IMR-90 (cell line): ENCODE measurements around the gene EML1. TPM values are rescaled to one million over a fixed set of nuclear protein-coding genes. Genes with fewer than 3 reads are reported as not detected.

Experiments used
- ATAC-seq: fragments of 200-7000 bp; cut with Tn5 transposase; 2 replicates; pipeline ENCODE4 v1.9.1; 2020; ENCODE audit warnings: low read depth, mild to moderate bottlenecking, moderate library complexity
- BruUV-seq: library from RNA; stranded (reverse); fragments of 400-500 nt; replicated peaks from 2 replicates; lab custom pipeline; 2021; lab: Mats Ljungman, UMichigan
- CTCF ChIA-PET: fragments of 300-600 bp; formaldehyde crosslinking; extraction: SDS; loops from one replicate; lab custom pipeline; 2021; ENCODE audit warnings: antibody characterized with exemption; lab: Yijun Ruan, JAX
- POLR2A ChIA-PET: fragments of 300-600 bp; sonication (Branson Sonifier 250); formaldehyde crosslinking; loops from one replicate; lab custom pipeline; 2022; ENCODE audit warnings: antibody characterized with exemption; ENCODE audit not compliant: unreplicated experiment; lab: Charles Lee
- DNase-seq: peaks from one replicate; pipeline ENCODE4 v3.0.0; 2013
- H2AFZ ChIP-seq: replicated peaks from 2 replicates; pipeline ENCODE3; 2013; ENCODE audit warnings: low read length, mild to moderate bottlenecking; ENCODE audit not compliant: poor library complexity
- H2AK5ac ChIP-seq: 2 replicates; pipeline ENCODE4 v1.6.1; 2013; ENCODE audit warnings: low read depth, low read length, inconsistent platforms
- H2AK9ac ChIP-seq: replicated peaks from 2 replicates; pipeline ENCODE3; 2013; ENCODE audit warnings: mild to moderate bottlenecking, low read depth, low read length, moderate library complexity; ENCODE audit not compliant: poor library complexity
- H2BK120ac ChIP-seq: 2 replicates; pipeline ENCODE4 v1.6.1; 2013; ENCODE audit warnings: low read depth, low read length, inconsistent platforms
- H2BK15ac ChIP-seq: 3 replicates; pipeline ENCODE4 v1.6.1; 2013; ENCODE audit warnings: low read depth, low read length, inconsistent platforms
- H2BK20ac ChIP-seq: 2 replicates; pipeline ENCODE4 v1.6.1; 2013; ENCODE audit warnings: low read depth, mild to moderate bottlenecking, inconsistent platforms, low read length, moderate library complexity
- H2BK5ac ChIP-seq: 2 replicates; pipeline ENCODE4 v1.6.1; 2013; ENCODE audit warnings: mild to moderate bottlenecking, low read depth, low read length, inconsistent platforms; ENCODE audit not compliant: poor library complexity, severe bottlenecking
- H3K14ac ChIP-seq: replicated peaks from 2 replicates; pipeline ENCODE4 v1.6.1; 2013; ENCODE audit warnings: low read depth, low read length, inconsistent platforms
- H3K18ac ChIP-seq: 2 replicates; pipeline ENCODE4 v1.6.1; 2013; ENCODE audit warnings: low read depth, low read length, control low read depth
- H3K23ac ChIP-seq: 2 replicates; pipeline ENCODE4 v1.6.1; 2013; ENCODE audit warnings: low read depth, low read length, inconsistent platforms
- H3K27ac ChIP-seq: 2 replicates; pipeline ENCODE4 v1.5.1; 2013; ENCODE audit warnings: mild to moderate bottlenecking, control low read depth, low read length; ENCODE audit not compliant: insufficient read depth
- H3K27me3 ChIP-seq: 2 replicates; pipeline ENCODE4 v1.6.1; 2013; ENCODE audit warnings: low read length; ENCODE audit not compliant: control insufficient read depth, insufficient read depth
- H3K36me3 ChIP-seq: 2 replicates; pipeline ENCODE4 v1.6.1; 2013; ENCODE audit warnings: low read length, mixed read lengths; ENCODE audit not compliant: control insufficient read depth, insufficient read depth
- H3K4ac ChIP-seq: 2 replicates; pipeline ENCODE4 v1.6.1; 2013; ENCODE audit warnings: low read depth, low read length, inconsistent platforms
- H3K4me1 ChIP-seq: 2 replicates; pipeline ENCODE4 v1.6.1; 2013; ENCODE audit warnings: low read length, mixed read lengths; ENCODE audit not compliant: control insufficient read depth, insufficient read depth
- H3K4me2 ChIP-seq: 2 replicates; pipeline ENCODE4 v1.6.1; 2013; ENCODE audit warnings: low read depth, mild to moderate bottlenecking, control low read depth, low read length, moderate library complexity
- H3K4me3 ChIP-seq: 2 replicates; pipeline ENCODE4 v1.5.1; 2013; ENCODE audit warnings: low read depth, mild to moderate bottlenecking, control low read depth, low read length, moderate library complexity; ENCODE audit not compliant: insufficient read depth
- H3K56ac ChIP-seq: 2 replicates; pipeline ENCODE4 v1.6.1; 2013; ENCODE audit warnings: low read length, inconsistent platforms; ENCODE audit not compliant: insufficient read depth; ENCODE audit errors: extremely low read depth
- H3K79me1 ChIP-seq, 2 experiments: 2 replicates each; pipeline ENCODE4 v1.6.1; 2013; ENCODE audit warnings: low read length in 2 of 2, inconsistent platforms in 1 of 2, low read depth in 1 of 2
- H3K9ac ChIP-seq: 2 replicates; pipeline ENCODE4 v1.6.1; 2013; ENCODE audit warnings: low read depth, low read length, control low read depth
- H3K9me1 ChIP-seq: 2 replicates; pipeline ENCODE4 v1.6.1; 2013; ENCODE audit warnings: low read length, inconsistent platforms; ENCODE audit not compliant: insufficient read depth
- H3K9me3 ChIP-seq: 2 replicates; pipeline ENCODE4 v1.6.1; 2013; ENCODE audit warnings: low read length; ENCODE audit not compliant: control insufficient read depth, insufficient read depth
- H4K20me1 ChIP-seq: 2 replicates; pipeline ENCODE4 v1.6.1; 2013; ENCODE audit warnings: low read length, inconsistent platforms; ENCODE audit not compliant: insufficient read depth
- H4K5ac ChIP-seq: 2 replicates; pipeline ENCODE4 v1.6.1; 2013; ENCODE audit warnings: mild to moderate bottlenecking, low read depth, low read length, control low read depth
- H4K8ac ChIP-seq, 2 experiments: 2 replicates each; pipeline ENCODE4 v1.6.1; 2013; ENCODE audit warnings: low read depth in 2 of 2, low read length in 2 of 2, control low read depth in 1 of 2, inconsistent platforms in 1 of 2
- H4K91ac ChIP-seq: 2 replicates; pipeline ENCODE4 v1.6.1; 2013; ENCODE audit warnings: low read depth, low read length, inconsistent platforms; ENCODE audit not compliant: insufficient read depth
- BHLHE40 ChIP-seq: fragments of 150-350 bp; IDR thresholded peaks from 2 replicates; pipeline ENCODE4 v1.6.1; 2016; ENCODE audit warnings: mild to moderate bottlenecking, low read depth, low read length
- CEBPB ChIP-seq: IDR thresholded peaks from 2 replicates; pipeline ENCODE4 v1.6.1; 2012; ENCODE audit warnings: low read depth, low read length, improper control_type of control experiment
- CHD1 ChIP-seq: IDR thresholded peaks from 2 replicates; pipeline ENCODE4 v1.6.1; 2012; ENCODE audit warnings: low read depth, low read length, improper control_type of control experiment
- CTCF ChIP-seq: conservative IDR thresholded peaks from 2 replicates; pipeline ENCODE4 v1.5.1; 2012; ENCODE audit warnings: mild to moderate bottlenecking, low read depth, low read length, improper control_type of control experiment
- FOS ChIP-seq: fragments of 150-350 bp; IDR thresholded peaks from 2 replicates; pipeline ENCODE4 v1.6.1; 2016; ENCODE audit warnings: low read depth, low read length
- MAFK ChIP-seq: IDR thresholded peaks from 2 replicates; pipeline ENCODE4 v1.6.1; 2012; ENCODE audit warnings: low read depth, low read length, improper control_type of control experiment
- MAZ ChIP-seq: IDR thresholded peaks from 2 replicates; pipeline ENCODE4 v1.6.1; 2012; ENCODE audit warnings: low read depth, mild to moderate bottlenecking, low read length, improper control_type of control experiment, moderate library complexity, borderline replicate concordance
- MXI1 ChIP-seq: IDR thresholded peaks from 2 replicates; pipeline ENCODE4 v1.6.1; 2012; ENCODE audit warnings: low read depth, mild to moderate bottlenecking, low read length, moderate library complexity, borderline replicate concordance
- NFE2L2 ChIP-seq: fragments of 150-350 bp; IDR thresholded peaks from 2 replicates; pipeline ENCODE4 v1.6.1; 2016; ENCODE audit warnings: low read depth, mild to moderate bottlenecking, low read length
- POLR2A ChIP-seq: IDR thresholded peaks from 2 replicates; pipeline ENCODE4 v1.6.1; 2012; ENCODE audit warnings: mild to moderate bottlenecking, low read depth, low read length
- RAD21 ChIP-seq: IDR thresholded peaks from 2 replicates; pipeline ENCODE4 v1.6.1; 2012; ENCODE audit warnings: low read length, improper control_type of control experiment
- RCOR1 ChIP-seq: IDR thresholded peaks from 2 replicates; pipeline ENCODE4 v1.6.1; 2012; ENCODE audit warnings: mild to moderate bottlenecking, low read length, improper control_type of control experiment; ENCODE audit not compliant: insufficient replicate concordance
- RFX5 ChIP-seq: IDR thresholded peaks from 2 replicates; pipeline ENCODE4 v1.8.0; 2012; ENCODE audit warnings: low read depth, mild to moderate bottlenecking, low read length, moderate library complexity
- SMC3 ChIP-seq: fragments of 150-350 bp; IDR thresholded peaks from 2 replicates; pipeline ENCODE4 v1.6.1; 2016; ENCODE audit warnings: low read depth, mild to moderate bottlenecking, antibody characterized with exemption, low read length, moderate library complexity
- USF2 ChIP-seq: fragments of 150-350 bp; IDR thresholded peaks from 2 replicates; pipeline ENCODE4 v1.6.1; 2017; ENCODE audit warnings: mild to moderate bottlenecking, antibody characterized with exemption, low read length, low read depth
- WGBS, 2 experiments: methylation state at CpG; one replicate each; pipeline versions ENCODE4 v1.1.5 to v1.1.7; 2013; ENCODE audit warnings: missing lambda C conversion rate in 2 of 2; ENCODE audit not compliant: insufficient read length in 1 of 2; ENCODE audit errors: extremely low coverage in 2 of 2; 5-methylcytosine and 5-hydroxymethylcytosine counted together
- dilution Hi-C: fragments of 300-500 bp; cut with HindIII; formaldehyde crosslinking; loops from one replicate; pipeline ENCODE4 v1.14.3; 2018; ENCODE audit warnings: low sequenced_read_pairs; ENCODE audit not compliant: unreplicated experiment
- in situ Hi-C: fragments of 300-500 bp; cut with MboI; formaldehyde crosslinking; loops from 3 replicates; pipeline ENCODE4 v1.14.3; 2019; ENCODE audit warnings: low sequenced_read_pairs, inconsistent platforms, mixed read lengths
- intact Hi-C: fragments of 100-400 bp; cut with micrococcal nuclease; formaldehyde crosslinking; loops from 2 replicates; pipeline ENCODE4 v1.10.0; 2022
- polyA plus RNA-seq, 3 experiments: library from polyadenylated mRNA; depleted of rRNA; stranded (reverse); fragments of >200 nt; gene quantifications; 2 replicates each; pipeline ENCODE4 v1.2.3, GENCODE V29; 2012; ENCODE audit warnings: low replicate concordance in 1 of 3
- total RNA-seq: library from RNA; depleted of rRNA; stranded (reverse); fragments of >200 nt; gene quantifications from 2 replicates; pipeline ENCODE4 v1.2.3, GENCODE V29; 2012
- TF ChIP-seq, protein P1 (sequence below): fragments of 150-350 bp; IDR thresholded peaks from 2 replicates; pipeline ENCODE4 v1.6.1; 2016; ENCODE audit warnings: low read depth, mild to moderate bottlenecking, low read length, moderate library complexity, borderline replicate concordance

Gene EML1
- total and polyA plus RNA-seq, 2 of the 4 experiments (the other 2 are of a cell fraction), result 14.0 to 42.3 TPM

- Histone ChIP-seq H4K8ac (no peak overlapping the region), H2AFZ (no peak overlapping the region), H2AK9ac (no peak overlapping the region), H4K20me1 (no peaks in the 10 kb centered on the region), H2BK5ac (no peak overlapping the region), H2BK20ac (no peak overlapping the region), H2AK5ac (no peak overlapping the region), H3K27me3 (no peaks in the 10 kb centered on the region), H4K5ac (no peak overlapping the region), H3K36me3 (no peaks in the 10 kb centered on the region), H3K18ac (no peak overlapping the region), H3K9me1 (no peaks in the 10 kb centered on the region; the same call in 1 of the 2 replicates), H2BK15ac (no peak overlapping the region), H3K23ac (no peak overlapping the region), H2BK120ac (no peak overlapping the region), H3K4me3 (no peak overlapping the region), H3K79me1 (no peaks in the 10 kb centered on the region), H3K56ac (no peak overlapping the region), H3K14ac (no peak overlapping the region), H3K27ac (no peak overlapping the region), H3K9ac (no peak overlapping the region), H4K91ac (no peak overlapping the region), H3K4ac (no peak overlapping the region), H3K4me2 (no peak overlapping the region), H3K9me3 (no peaks in the 10 kb centered on the region), H3K4me1 (peaks cover 5% of the 10 kb centered on the region; the same call in 1 of the 2 replicates)
- POLR2A ChIA-PET, result no interaction called here
- dilution Hi-C loops, result no loop called here
- 57% methylated on average over 1 of the region's 6 CpGs; no CpG with 5 or more reads in 1 of the 2 experiments for WGBS, 2 experiments
- in situ Hi-C loops, result no loop called here
- TF ChIP-seq RAD21, result no peak
- no peak for TF ChIP-seq FOS
- no peak for TF ChIP-seq RFX5
- no peak for TF ChIP-seq USF2
- TF ChIP-seq MXI1, result no peak
- no peak for TF ChIP-seq CEBPB
- TF ChIP-seq POLR2A, result no peak
- TF ChIP-seq RCOR1, result no peak
- no peak for TF ChIP-seq NFE2L2
- TF ChIP-seq, protein P1, sequence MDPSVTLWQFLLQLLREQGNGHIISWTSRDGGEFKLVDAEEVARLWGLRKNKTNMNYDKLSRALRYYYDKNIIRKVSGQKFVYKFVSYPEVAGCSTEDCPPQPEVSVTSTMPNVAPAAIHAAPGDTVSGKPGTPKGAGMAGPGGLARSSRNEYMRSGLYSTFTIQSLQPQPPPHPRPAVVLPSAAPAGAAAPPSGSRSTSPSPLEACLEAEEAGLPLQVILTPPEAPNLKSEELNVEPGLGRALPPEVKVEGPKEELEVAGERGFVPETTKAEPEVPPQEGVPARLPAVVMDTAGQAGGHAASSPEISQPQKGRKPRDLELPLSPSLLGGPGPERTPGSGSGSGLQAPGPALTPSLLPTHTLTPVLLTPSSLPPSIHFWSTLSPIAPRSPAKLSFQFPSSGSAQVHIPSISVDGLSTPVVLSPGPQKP, result no peak
- TF ChIP-seq CHD1, result no peak
- TF ChIP-seq CTCF, result no peak
- TF ChIP-seq BHLHE40, result no peak
- TF ChIP-seq SMC3, result no peak
- TF ChIP-seq MAZ, result no peak
- TF ChIP-seq MAFK, result no peak
- BruUV-seq, result no TSS peak
- DNase-seq (no peak), ATAC-seq (no peak)
- CTCF ChIA-PET, result no interaction called here
- intact Hi-C loops, result no loop called here
Measured at GRCh38 chr14:99769123-99769522, 24.1 kb upstream of the EML1 start.
